Endodermal cell (in vitro differentiated cells): ENCODE results near the gene ENPEP. TPM values are rescaled to one million over a fixed set of nuclear protein-coding genes. Genes with fewer than 3 reads are reported as not detected.

ENCODE experiments used
- DNase-seq: peaks from one replicate; pipeline ENCODE4 v3.0.0-alpha.2; 2017
- H3K27ac ChIP-seq: 2 replicates; pipeline ENCODE4 v1.5.1; 2013; ENCODE audit warnings: mild to moderate bottlenecking, low read depth, low read length, moderate library complexity
- H3K27me3 ChIP-seq: 2 replicates; pipeline ENCODE4 v1.6.1; 2013; ENCODE audit warnings: mild to moderate bottlenecking, low read length, moderate library complexity; ENCODE audit not compliant: insufficient read depth, control insufficient read depth, poor library complexity, severe bottlenecking
- H3K36me3 ChIP-seq: 2 replicates; pipeline ENCODE4 v1.7.0; 2013; ENCODE audit warnings: mild to moderate bottlenecking, low read length, moderate library complexity; ENCODE audit not compliant: control insufficient read depth, insufficient read depth
- H3K4me1 ChIP-seq: one replicate; pipeline ENCODE4 v1.7.0; 2013; ENCODE audit warnings: low read length; ENCODE audit not compliant: control insufficient read depth, insufficient read depth
- H3K4me3 ChIP-seq: 2 replicates; pipeline ENCODE4 v1.5.1; 2013; ENCODE audit warnings: mild to moderate bottlenecking, low read length, moderate library complexity
- H3K9ac ChIP-seq: 2 replicates; pipeline ENCODE4 v1.6.1; 2013; ENCODE audit warnings: mild to moderate bottlenecking, low read length, moderate library complexity; ENCODE audit not compliant: poor library complexity, severe bottlenecking; ENCODE audit errors: extremely low read depth
- H3K9me3 ChIP-seq: 2 replicates; pipeline ENCODE4 v1.6.1; 2013; ENCODE audit warnings: mild to moderate bottlenecking, low read length, moderate library complexity; ENCODE audit not compliant: control insufficient read depth
- H3K27ac Mint-ChIP-seq: 2 replicates; pipeline ENCODE4 v1.8.0; 2020; ENCODE audit warnings: mixed read lengths
- H3K27me3 Mint-ChIP-seq: 2 replicates; pipeline ENCODE4 v1.8.0; 2021; ENCODE audit warnings: mild to moderate bottlenecking, mixed read lengths; ENCODE audit not compliant: insufficient read depth
- H3K36me3 Mint-ChIP-seq: 2 replicates; pipeline ENCODE4 v1.8.0; 2020; ENCODE audit warnings: low read depth, mixed read lengths
- H3K4me1 Mint-ChIP-seq: 2 replicates; pipeline ENCODE4 v1.8.0; 2020; ENCODE audit warnings: mixed read lengths
- H3K4me3 Mint-ChIP-seq: 2 replicates; pipeline ENCODE4 v1.8.0; 2020; ENCODE audit warnings: mild to moderate bottlenecking, moderate library complexity, mixed read lengths
- H3K9me3 Mint-ChIP-seq: 2 replicates; pipeline ENCODE4 v1.8.0; 2020; ENCODE audit warnings: mild to moderate bottlenecking, mixed read lengths
- WGBS, 2 experiments: methylation state at CpG; one replicate each; pipeline versions ENCODE4 v1.1.5 to v1.1.7; 2013; ENCODE audit warnings: missing lambda C conversion rate in 2 of 2, mixed read lengths in 1 of 2; ENCODE audit not compliant: insufficient coverage in 1 of 2, insufficient read length in 1 of 2; 5-methylcytosine and 5-hydroxymethylcytosine counted together
- total RNA-seq, 2 donors: library from RNA; stranded (reverse); fragmentation: NEBNext Ultra II Directional in 1 of 2; extraction: Animal tissue kit (Norgen Biotek cat#: 25700) in 1 of 2; gene quantifications; 2 replicates in 1 of 2; 3 replicates in 1 of 2; pipeline ENCODE4 v1.2.1, GENCODE V29; 2021
- TF ChIP-seq, protein P1 (sequence below): fragments of 200-600 bp; sonication (generic); conservative IDR thresholded peaks from 2 replicates; pipeline ENCODE4 v1.5.0; 2021; ENCODE audit warnings: antibody characterized with exemption, mild to moderate bottlenecking

The ENPEP gene
- total RNA-seq, 2 donors from 2014 or later, result 4.6 to 9.4 TPM

DNA sequence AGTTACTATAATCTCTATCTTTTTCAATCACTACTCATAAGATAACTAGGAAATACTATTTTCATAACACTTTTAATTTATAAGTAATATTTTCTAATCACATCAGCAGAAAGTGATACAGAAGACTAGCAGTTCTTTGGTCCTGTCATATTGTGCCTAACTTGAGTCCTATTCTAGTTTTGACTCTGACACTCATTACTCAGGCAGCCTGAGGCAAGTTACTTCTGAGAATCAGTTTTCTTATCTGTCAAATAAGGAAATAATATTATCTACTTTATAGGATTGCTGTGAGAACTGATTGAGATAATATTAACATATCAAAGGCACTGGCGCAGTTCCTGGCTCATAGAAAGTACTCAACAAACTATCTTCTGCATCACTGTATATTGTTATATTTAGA is 129.1 kb downstream of the ENPEP start:
- peaks cover 52% of the 10 kb centered on the region for H3K36me3 Mint-ChIP-seq
- Histone ChIP-seq H3K9ac (no peak overlapping the region), H3K9me3 (no peaks in the 10 kb centered on the region), H3K4me1 (peaks cover 7% of the 10 kb centered on the region), H3K4me3 (no peak overlapping the region), H3K27me3 (no peaks in the 10 kb centered on the region), H3K36me3 (peaks cover 59% of the 10 kb centered on the region), H3K27ac (no peak overlapping the region)
- no peak overlapping the region for H3K27ac Mint-ChIP-seq
- TF ChIP-seq, protein P1, sequence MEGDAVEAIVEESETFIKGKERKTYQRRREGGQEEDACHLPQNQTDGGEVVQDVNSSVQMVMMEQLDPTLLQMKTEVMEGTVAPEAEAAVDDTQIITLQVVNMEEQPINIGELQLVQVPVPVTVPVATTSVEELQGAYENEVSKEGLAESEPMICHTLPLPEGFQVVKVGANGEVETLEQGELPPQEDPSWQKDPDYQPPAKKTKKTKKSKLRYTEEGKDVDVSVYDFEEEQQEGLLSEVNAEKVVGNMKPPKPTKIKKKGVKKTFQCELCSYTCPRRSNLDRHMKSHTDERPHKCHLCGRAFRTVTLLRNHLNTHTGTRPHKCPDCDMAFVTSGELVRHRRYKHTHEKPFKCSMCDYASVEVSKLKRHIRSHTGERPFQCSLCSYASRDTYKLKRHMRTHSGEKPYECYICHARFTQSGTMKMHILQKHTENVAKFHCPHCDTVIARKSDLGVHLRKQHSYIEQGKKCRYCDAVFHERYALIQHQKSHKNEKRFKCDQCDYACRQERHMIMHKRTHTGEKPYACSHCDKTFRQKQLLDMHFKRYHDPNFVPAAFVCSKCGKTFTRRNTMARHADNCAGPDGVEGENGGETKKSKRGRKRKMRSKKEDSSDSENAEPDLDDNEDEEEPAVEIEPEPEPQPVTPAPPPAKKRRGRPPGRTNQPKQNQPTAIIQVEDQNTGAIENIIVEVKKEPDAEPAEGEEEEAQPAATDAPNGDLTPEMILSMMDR, result no peak
- 100% methylated on average over 1 of the region's 1 CpG; no CpG with 5 or more reads in 1 of the 2 experiments for WGBS, 2 experiments
- H3K4me1 Mint-ChIP-seq, result peaks cover 27% of the 10 kb centered on the region
- DNase-seq, result no peak
- no peaks in the 10 kb centered on the region for H3K27me3 Mint-ChIP-seq
- H3K4me3 Mint-ChIP-seq, result no peak overlapping the region
- H3K9me3 Mint-ChIP-seq, result peaks cover 4% of the 10 kb centered on the region

DNA sequence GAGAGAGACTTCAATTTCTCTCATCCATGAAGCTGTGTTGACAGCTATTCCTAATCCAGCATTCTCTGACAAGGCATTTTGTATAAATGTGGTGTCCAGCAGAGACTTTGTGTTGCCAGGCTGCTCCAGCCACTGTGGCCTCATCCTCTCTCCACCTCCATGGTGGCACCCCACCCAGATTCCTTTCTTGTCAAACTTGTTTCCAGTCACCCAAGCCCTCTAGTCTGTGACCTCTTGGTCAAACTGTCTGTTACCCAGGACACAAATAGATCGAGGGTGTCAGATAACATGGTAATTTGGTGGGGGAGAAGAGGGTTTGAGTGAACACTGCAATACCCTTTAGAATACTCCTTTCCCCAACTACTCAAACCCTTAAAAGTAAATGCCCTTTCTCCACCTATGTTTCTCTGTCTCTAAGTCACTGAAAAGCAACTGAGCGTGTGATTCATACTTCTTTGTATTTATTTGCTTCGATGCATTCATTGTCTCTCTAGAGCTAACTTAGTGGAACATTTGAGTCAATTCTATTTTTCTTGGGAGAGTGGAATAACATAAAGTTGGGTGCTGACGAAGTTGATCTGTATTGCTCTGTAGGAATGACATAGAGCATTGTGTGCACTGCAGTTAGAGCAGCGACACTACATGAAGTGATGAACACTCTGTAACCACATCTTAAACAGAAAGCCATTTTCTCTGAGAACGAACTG is 133.2 kb downstream of the ENPEP start:
- H3K27ac Mint-ChIP-seq, result peak overlapping the region; percentile 42
- H3K27ac ChIP-seq, result peak overlapping the region; percentile 74

DNA sequence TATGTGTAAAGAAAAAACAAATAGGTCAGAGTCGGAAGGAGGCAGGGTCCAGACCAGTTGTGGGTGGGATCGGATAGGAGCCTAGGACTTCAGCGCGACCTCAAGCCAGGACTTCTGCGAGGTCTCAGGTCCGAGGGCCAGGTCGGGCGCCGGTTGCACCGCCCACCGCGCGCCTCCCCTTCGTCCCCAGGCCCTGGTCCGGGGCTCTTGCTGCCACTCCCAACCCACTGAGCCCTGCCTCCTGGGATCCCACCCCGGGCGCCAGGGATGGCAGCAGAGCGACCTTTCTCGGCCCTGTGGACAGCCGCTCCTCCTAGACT is 134.6 kb downstream of the ENPEP start:
- 89 to 96% methylated on average over 8 to 20 of the region's 20 CpGs for WGBS, 2 experiments
- H3K36me3 ChIP-seq, result peaks cover 57% of the 10 kb centered on the region
- Mint-ChIP-seq H3K4me1 (peaks cover 36% of the 10 kb centered on the region), H3K4me3 (peak overlapping the region; percentile 30), H3K27me3 (peaks cover 3% of the 10 kb centered on the region), H3K9me3 (no peaks in the 10 kb centered on the region), H3K27ac (no peak overlapping the region), H3K36me3 (peaks cover 50% of the 10 kb centered on the region)
- peak; percentile 60 for DNase-seq
- TF ChIP-seq, protein P1, result no peak
- H3K9me3 ChIP-seq, result no peaks in the 10 kb centered on the region
- no peaks in the 10 kb centered on the region for H3K27me3 ChIP-seq
- peaks cover 24% of the 10 kb centered on the region for H3K4me1 ChIP-seq
- no peak overlapping the region for H3K27ac ChIP-seq
- H3K4me3 ChIP-seq, result peak overlapping the region; percentile 10
- no peak overlapping the region for H3K9ac ChIP-seq

More for the DNA sequence above, 133.2 kb downstream of the ENPEP start:
- Histone ChIP-seq H3K36me3 (peaks cover 61% of the 10 kb centered on the region), H3K4me1 (peaks cover 24% of the 10 kb centered on the region), H3K4me3 (peak overlapping the region; percentile 61), H3K27me3 (no peaks in the 10 kb centered on the region), H3K9me3 (no peaks in the 10 kb centered on the region), H3K9ac (no peak overlapping the region)
- DNase-seq, result peak; percentile 61
- TF ChIP-seq, protein P1, result no peak
- Mint-ChIP-seq H3K27me3 (peaks cover 3% of the 10 kb centered on the region), H3K4me1 (peaks cover 38% of the 10 kb centered on the region), H3K36me3 (peaks cover 50% of the 10 kb centered on the region), H3K4me3 (no peak overlapping the region), H3K9me3 (no peaks in the 10 kb centered on the region)
- 41 to 86% methylated on average over 2 to 5 of the region's 6 CpGs for WGBS, 2 experiments
